ENCODE results near the gene RPS3.

RPS3 gene

DNA sequence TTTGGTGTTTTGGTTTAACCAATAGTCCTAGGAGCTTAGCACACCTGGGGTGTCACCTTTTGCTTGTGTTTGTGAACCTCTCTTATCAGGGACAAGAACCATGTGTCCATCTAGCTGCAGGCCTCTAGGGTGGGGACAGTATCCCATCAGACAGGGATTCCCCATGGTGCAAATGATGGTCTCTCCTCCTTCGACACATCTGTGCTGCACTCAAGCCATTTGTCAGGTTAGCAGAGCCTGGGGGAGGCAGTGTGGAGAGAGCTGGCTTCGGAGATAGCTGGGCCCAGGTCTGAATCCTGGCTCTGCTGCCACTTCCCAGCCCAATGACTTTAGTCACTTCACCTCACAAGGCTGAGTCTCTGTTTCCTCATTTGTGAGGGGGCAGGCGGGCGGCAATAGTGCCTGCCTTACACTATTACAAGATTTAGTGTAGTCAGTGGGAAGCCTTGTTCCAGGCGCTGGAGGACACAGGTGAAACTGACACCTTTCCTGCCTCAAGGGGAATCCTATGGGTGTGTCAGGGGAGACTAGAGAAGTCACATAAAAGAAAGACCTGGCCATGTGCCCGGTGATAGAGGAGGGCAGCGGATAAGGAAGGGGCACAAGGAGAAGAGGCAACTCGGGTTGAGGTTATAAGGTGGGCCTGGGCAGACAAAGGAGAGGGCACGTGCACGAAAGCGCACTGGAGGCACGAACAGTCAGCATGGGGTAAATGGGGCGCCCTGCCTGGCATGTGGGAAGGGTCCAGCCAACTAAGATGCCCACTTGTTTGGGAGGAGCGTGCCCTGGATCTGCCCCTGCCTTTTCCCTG is 21.1 kb downstream of the RPS3 start:
- no peak for FAIRE-seq

DNA sequence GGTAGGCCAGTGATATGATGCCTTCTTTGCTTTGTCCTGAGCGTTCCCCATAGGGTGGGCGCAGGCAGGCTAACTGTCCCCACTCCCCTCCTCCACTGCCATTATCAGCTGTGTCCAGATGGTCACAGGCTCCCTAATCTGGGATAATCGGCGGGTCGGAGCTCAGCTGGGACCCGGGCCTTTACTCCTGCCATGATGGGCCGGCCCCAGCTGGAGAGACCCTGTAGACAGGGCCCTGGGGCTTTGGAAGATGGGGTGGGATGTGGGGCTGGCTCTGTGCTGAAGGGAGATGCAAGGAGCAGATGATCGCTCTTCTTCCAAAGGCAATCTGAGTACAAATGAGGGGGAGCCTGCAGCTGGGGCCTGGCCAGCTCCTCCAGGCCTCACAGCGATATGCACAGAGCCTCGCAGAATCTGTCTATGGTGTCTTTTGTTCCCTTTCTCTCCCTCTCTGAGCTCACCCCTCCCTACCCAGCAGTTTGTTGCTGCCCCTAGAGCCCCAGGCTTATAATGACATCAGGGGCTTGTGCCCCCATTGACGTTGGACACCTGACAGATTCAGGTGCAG is 21.8 kb downstream of the RPS3 start:
- no peak for FAIRE-seq

DNA sequence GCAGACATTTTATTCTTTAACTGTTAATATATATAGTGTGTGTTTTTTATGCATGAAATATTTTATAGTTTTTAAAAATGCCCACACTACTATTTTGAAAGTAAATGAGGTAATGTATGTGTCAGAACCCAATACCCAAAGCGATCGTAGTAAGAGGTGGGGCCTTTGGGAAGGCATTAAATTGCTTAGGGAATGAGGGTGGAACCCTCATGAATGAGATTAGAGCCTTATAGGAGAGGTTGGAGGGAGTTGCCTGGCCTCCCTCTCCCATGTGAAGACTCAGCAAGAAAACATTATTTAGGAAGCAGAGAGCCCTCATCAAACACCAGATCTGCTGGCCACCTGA is 22.6 kb downstream of the RPS3 start:
- FAIRE-seq, result no peak

DNA sequence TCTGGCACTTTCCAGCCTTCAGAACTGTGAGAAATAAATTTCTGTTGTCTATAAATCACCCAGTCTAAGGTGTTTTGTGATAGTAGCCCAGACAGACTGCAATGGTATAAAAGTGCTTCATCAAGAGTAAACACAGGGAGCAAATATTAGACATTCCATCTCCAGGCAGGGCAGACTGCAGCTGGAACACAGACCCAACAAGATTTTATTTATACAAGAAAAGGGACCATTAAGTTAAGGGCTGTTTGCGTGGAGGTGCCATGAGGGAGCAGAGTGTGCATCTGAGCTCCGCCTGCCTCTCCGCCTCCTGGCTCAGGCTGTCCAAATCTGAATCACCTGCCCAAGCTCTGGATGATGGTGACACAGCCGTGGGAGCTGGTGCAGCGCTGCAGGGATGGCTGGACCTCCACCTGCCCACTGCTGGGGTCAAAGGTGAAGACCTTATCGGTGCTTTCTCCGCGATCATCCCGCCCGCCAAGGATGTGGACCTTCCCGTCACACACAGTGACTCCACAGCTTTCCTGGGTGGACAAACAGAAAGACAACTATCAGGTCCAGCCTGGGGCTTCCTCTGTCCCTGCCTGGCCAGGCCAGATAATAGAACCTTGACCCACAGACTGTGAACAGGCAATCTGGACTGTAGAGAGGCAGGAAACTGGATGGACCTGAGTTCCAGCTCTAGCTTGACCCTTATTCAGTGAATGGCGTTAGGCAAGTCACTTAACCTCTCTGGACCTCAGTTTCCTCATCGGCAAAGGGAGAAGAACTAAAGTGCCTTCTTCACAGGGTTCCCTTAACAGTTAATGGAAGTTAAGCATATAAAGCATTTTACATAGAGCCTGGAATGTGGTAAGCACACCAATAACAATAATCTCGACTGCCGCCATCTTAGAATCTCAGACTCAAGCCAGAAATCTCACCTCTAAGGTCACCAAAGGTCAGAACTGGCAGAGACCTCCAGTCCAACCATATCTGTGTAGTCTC is 23.2 kb downstream of the RPS3 start:
- FAIRE-seq, result no peak

DNA sequence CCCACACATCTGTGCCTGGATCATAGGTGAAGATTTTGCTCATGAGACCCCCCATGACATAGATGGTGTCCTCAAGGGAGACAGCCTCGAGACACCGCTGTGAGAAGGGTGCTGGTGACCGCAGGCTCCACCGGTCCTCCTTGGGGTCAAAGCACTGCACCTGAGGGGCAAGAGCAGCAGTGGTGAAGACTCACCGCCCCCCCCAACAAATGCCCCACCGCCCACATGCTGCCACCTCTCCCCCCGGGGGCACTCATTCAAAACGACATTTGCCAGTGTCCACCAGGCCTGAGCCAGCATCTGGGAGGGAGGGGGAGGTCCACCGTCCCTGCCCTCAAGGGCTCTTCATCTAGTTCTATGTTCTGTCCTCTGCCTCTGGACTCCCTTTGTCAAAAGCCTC is 24.4 kb downstream of the RPS3 start:
- FAIRE-seq, result no peak

DNA sequence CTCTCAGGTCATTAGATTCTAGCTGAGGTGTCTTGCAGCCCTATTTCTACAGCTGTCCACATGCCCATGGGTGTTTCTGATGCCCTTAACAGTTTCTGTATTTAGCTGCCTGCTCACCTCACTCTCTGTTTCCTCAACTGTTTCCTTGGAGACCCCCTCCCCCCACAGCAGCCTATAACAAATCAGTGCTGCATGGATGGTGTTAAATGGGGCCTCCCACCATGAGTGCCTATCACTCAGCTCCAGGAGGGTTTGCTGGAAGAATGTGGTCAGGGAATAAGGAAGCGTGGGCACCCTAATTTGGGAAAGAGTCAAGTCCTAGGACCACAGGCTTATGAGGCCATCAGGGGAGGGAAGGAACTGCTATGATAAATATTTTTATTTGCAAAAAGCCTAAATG is 25.1 kb downstream of the RPS3 start:
- FAIRE-seq, result no peak

DNA sequence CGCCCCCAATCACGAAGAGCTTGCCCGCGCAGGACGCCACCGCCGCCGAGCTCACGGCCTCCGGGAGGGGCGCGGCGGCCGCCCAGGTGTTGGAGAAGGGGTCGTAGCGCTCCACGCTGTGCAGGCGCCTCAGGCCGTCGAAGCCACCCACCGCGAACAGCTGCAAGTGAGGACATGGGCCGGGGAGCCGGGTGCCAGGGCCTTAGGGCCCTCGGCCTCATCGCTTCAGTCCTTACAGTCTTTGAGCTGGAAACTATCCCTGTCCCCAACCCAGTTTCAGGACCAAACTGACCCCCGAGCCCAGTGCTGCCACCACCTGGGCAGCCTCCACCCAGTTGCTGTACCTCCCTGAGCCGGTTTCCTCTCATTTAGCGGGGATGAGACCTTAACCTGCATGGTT is 26.1 kb downstream of the RPS3 start:
- no peak for FAIRE-seq

DNA sequence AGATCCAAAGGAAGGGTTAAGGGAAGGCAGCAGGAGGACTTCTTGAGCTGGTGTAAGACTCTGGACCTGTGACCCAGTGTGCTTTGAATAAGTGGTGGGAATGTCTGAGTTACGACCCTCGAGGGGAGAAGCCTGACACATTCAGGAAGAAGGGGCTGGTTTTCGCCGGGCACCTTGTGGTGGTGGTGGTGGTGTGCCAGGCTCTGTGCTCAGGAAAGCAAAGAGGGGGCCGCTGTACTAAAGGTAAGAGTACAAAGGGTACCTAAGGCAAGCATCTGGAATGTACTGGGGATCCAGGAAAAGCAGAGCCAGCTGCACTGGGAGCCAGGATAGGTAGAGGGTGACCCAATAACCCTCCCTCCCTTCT is 27.4 kb downstream of the RPS3 start:
- no peak for FAIRE-seq

DNA sequence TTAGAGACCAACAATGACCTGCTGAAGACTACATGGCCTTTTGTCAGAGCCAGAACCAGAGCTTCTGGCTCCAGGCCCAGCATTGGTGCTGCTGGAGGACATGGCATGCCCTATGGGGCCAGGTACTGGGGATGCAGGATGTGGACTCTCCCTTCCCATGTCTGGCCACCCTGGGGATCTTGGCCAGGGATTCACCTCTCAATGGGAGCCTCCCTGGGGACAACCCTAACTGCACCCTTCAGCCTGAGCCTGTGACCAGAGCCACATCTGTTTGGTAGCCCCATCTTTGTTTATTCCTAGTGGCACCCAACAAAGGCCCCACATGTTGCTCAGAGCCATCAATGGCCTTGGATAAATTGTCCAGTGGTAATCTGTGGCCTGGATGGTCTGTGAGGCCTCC is 27.9 kb downstream of the RPS3 start:
- no peak for FAIRE-seq

DNA sequence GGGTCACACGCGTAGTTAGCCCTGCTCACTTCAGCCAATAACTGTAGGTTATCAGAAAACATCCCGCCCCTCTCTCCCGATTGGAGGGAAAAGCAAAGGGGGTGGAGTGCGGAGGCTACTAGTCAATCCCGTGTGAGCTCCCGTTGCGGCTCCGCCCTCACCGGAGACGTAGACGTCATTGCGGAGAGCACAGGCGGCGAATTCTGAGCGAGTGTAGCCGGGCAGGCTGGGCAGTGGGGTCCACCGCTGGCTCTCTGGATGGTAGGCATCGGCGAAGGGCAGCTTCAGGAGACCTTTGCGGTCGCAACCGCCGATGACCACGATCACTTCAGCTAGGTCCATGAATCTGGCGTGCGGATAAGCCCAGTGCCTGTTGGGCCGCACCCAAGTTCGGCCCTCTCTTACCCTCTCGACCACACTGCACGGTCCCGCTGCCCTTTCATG is 29.0 kb downstream of the RPS3 start:
- no peak for FAIRE-seq

DNA sequence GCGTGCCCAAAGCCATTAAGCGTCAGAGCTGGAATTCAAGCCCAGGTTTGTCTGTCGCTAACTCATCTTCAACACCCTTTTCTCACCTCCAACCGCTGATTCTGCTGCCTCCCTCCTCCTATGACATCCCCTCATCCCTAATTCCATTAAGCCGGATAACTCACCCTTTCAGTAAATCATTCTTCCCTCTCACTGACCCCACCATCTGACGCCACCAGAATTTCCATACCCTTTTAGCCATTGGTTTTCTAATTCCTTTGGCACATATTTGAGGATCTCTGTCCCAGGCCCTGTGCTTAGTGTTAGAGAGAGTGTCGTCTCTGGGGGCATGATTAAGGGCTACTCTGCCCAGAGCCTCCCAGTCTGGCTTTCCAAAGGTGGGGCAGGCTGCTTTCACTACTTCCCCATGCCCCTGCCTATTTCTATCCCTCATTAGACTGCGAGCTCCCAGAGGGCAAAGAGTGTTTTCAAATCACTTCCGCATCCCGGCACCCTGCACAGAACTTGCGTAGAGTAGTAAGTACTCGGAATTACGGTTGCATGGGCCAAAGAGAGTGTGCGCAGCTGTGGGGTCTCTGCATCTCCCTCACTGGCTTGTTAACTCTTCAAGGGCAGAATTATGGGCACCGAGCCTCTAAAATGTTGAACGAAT is 29.8 kb downstream of the RPS3 start:
- no peak for FAIRE-seq

DNA sequence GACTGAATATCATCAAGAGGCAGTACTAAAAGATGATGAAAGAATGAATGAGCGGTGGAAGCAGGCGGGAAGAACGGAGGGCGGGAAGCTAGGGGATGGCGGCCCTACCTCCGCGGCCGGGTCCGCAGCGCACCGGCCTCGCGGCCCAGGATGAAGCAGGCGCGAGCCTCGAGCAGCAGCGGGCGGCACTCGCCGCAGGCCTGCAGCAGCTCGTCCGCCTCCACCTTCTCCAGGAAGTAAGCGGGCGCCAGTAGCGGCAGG is 30.3 kb downstream of the RPS3 start:
- no peak for FAIRE-seq

DNA sequence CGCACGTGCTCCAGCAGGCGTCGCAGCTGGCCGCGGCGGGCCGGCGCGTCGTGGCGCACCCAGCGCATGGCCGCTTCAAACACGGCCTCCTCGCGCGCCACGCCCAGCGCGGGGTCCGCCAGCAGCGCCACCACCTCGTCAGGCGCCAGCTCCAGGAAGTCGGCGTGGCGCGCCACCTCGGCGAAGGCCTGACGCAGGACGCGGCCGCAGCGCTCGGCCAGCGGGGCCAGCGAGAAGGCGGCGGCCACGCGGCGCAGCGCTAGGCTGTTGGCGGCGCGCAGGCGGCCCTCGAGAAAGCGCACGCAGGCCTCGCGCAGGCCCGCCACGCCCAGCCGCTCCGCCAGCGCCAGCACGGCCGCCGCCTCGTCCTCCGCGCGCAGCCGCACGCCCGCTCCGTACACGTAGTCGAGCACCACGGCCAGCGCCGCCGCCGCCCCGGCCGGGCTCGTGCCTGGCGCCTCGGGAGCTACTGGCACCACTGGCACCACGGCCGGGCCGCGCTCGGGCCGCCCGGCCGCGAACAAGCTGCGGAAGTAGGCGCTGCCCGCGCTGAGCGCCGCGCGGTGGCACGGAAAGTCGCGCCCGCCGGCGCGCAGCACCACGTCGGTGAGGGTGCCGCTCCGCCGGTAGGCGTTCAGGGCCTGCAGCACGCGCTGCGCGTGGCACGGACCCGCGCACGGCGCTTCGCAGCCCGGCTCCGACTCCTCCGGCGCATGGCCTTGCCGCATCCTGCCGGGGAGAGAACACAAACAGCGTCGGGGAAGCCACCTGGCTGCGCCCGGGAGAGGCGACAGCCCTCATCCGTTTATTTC is 30.8 kb downstream of the RPS3 start:
- FAIRE-seq, result no peak

DNA sequence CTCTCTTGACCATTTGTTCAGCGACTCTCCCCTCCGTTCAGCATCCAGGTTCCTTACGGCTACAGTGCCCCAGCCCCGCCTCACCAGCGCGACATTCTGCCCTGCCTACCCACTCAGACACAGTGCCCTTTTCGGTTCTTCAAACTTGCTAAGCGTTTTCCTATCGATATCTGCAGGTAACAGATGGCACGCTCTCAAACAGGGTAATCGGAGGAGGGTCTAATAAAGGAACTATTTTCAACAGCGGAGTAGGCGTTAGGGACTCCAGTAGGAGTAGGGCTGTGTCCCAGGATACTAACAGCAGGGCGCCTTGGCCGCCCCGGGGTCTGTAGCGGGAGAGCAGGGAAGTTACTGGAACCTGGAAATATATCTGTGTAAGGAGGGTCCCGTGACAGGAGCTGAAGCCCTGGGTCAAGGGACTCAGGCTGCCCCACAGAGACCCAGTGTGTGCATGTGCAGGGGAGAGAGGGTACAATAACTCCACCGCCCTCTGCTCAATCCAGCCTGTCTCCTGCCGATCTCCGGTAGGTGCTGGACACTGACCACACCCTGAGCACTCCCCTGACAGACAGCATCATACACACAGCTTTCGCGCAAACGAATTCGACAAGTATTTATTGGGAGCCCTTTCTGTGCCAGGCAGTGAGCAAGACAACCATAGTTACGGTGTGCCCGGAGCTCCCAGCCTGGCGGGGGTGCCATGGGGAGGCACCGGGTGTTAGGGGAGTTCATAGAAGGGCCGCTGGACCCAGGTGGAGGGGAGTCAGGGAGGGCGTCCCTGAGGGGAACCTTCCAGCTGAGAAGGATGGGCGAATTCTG is 31.6 kb downstream of the RPS3 start:
- no peak for FAIRE-seq

DNA sequence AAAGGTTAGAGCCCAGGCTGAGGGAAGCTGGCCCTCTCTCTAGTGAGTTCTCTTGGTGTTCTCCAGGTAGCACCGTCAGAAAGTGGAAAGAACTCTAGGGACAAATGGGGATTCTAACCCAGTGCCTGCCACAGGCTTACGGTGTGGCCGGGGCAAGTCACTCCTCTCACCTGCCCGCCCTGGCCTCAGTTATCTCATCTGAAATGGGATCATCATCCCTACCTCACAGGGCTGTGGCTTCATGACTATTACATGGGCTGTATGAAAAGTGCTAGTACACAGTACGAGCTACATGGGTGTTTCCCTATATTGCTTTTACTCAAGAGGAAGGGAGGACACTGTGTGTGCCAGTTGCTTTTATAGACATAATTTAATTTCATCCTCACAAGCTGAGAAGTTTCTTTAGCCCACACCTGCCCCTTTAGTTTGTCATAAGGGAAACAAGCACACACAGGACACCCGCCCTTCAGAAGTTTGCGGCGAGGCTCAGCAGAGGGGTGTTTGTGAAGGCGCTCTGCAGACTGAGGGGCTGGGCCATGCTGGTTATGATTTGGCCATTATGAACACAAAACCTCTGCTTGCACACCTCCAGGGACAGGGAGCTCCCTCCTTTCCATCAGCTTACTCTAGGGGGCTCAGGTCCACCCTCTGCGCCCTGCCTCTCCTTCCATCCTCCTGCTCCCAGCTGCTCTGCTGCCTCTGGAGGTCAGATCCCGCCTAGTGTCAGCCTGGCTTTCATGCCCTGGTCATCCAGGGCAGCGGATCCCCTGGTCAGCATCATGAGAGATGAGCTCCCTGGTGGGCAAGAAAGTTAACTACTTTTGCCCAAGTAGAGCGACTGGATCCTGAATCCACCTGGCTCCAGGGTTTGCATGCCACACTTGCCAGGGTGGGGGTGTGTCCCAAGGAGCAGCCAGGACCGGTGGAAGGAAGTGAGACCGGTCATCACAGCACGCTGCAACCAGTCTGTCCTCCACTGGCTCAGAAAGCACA is 32.5 kb downstream of the RPS3 start:
- no peak for FAIRE-seq

DNA sequence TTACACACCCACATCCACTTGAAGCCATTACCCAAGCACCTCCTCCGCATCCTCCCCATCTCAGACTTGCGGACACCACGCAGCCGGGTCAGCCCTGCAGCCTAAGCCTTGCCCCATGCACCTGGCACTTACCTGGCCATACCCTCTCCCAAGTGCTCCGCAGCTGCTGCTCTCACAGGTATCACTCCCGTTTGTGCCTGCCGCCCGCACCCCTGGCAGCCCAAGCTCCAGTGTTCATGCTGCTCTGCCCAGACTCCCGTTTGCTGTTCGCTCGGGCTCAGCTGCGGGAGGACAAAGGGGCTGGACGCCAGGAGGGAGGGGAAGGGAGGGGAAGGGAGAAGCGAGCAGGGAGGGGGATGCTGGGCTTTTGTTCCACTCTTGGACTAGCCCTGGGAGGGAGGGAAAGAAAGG is 33.6 kb downstream of the RPS3 start, which contains the start of gene KLHL35:
TSS of gene KLHL35 (minus strand) at position 293 of the 411 bp plus-strand sequence. CDS start 2,574 bp downstream, outside the sequence.
- FAIRE-seq, result no peak

DNA sequence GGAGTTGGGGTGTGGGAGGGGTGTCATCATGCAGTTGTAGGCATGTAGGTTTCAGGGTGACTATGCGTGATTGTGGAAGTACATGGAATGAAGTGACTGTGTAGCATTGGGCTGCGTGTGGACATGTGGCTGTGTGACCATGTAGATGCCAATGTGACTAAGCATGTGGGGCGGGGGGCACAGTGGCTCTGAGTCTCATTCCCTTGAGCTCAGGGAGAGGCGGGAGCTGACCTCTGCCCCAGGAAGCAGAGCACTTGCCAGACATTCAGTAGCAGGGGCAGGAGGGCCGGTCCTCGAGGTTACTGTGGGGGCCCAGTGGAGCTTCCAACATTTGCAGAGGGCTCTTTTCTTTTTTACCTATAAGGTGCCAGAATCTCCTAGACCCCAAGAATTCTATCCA is 34.1 kb downstream of the RPS3 start:
- no peak for FAIRE-seq

DNA sequence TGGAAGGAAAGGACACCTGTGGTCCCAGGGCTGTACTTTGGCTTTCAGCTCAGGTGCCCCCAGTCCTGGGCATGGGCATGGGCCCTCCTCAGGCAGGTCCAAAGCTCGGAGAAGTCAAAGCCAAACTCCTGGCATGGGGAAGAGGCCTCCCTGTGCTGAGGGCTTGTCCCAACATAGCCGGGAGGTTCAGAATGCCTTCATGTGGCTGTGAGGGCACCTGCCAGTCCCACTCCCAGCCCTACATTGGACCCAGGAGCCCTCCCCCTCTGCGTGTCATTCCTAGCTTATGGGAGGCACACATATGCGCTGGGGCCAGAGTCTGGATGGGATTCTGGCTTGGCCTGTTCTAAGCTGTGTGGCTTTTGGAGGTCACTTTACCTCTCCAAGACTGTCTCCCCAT is 34.7 kb downstream of the RPS3 start:
- FAIRE-seq, result no peak

DNA sequence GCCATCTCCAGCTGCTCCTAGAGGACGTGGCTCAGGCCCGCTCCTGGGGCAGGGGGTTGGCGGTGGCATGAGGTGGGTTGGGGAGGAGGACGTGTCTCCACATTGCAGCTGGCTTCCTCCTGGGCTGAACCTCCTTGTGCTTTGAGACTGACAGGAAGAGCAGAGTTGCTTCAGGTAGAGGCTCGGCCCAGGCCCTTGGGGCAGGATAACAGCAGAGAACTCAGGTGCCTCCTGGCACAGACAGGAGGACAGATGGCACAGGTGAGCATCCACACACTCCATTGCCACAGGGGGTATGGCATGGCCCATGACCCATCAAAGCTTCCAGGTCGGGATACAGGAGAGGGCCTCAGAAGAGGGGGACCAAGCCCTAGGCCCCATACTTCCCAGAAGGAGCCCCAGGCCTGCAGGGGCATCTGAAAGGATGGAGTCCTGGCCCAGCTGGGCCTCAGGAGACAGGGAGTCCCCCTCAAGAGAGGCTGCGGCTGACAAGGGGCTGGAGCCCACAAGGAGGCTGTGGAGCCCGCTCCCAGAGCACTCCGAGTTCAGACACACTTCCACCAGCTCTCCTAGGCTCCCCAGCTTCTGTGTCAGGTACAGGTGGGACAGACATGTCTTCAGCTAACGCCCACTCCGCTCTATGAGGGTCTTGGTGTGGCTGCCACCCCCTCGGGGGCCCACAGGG is 35.7 kb downstream of the RPS3 start:
- no peak for FAIRE-seq

DNA sequence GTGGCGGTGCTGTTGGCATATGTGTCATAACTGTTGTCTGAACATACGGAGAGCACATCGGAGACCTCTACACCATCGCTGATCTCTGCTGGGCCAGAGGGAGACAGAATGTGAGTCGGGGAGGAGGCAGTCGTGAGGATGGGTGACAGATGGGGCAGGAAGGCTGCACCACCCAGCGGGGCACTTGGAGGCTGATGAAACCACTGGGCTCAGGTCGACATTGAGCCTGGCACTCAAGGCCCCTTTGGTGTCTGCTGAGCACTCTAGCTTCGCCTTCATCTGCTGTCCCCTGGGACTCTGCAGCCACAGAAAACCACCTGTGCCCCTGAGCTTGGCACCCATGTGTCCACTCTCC is 36.2 kb downstream of the RPS3 start:
- no peak for FAIRE-seq

Measured in G401.6 (cell line).